Renal cortical epithelial cell (primary cell): ENCODE results near the gene C2CD4C. TPM values are rescaled to one million over a fixed set of nuclear protein-coding genes. Genes with fewer than 3 reads are reported as not detected.
"Not testable (repeated sequence)": the region's sequence is repeated elsewhere in the genome, so short reads cannot be mapped to it uniquely, and the experiment has no call there.

Experiments used
- DNase-seq: peaks from one replicate; pipeline ENCODE4 v3.0.0-alpha.2; 2011; ENCODE audit warnings: low read depth
- total RNA-seq: library from RNA; depleted of rRNA; stranded (reverse); fragments of >200 nt; gene quantifications from 2 replicates; pipeline ENCODE4 v1.2.3, GENCODE V29; 2014

Gene C2CD4C
- total RNA-seq, 1 donor from 2014 or later: 0.20 TPM

DNA sequence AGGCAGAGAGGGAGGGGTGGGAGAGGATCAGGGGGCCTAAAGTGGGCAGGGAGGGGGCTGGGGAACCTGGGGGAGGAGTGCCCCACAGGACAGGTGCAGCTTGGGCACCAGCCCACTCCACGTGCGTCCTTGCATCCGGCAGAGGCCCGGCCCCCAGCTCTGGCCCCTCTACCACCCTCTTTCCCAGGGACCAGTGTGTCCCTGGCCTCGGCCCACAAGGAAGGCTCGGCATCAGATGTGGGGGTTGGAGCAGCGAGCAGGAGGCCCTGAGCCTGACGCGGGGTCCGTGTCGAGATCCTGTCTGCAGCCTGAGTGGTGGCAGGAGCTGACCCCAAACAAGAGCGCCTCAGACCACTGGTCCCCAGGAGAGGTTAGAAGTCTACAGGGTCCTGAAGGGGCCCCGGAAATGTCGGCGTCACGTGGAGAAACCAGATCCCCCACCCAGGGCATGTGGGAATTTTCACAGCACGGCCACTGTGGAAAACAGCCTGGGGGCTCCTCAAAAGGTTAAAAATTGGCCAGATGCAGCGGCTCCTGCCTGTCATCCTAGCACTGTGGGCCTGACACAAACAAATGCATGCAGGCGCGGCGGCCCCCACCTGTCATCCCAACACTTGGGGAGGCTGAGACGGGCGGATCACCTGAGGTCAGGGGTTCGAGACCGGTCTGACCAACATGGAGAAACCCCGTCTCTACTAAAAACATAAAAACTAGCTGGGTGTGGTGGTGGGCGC is 30.4 kb upstream of the C2CD4C start:
- no peak for DNase-seq

DNA sequence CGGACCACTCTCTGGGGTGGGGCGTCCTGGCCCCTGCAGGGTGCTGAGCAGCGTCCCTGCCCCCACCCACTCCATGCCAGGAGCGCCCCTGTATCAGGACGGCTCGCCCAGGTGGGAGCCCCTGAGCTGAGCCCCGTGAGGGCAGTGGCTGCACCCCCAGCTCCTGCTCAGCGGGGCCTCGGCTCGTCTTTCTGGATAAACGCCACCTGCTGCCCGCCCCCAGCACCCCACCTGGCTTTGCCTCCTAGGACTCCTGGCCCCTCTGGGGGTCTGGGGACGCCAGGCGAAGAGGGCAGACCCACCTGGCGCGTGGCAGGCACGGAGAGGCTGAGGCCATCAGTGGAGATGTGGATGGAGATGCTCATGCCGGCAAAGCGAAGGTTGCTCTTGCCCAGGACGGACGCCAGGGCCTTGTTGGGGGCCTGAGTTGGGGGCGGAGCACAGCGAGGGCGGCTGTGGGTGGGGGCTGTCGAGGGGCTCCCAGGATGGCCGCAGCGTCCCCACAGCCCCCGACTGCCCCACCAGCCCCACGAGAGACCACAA is 29.5 kb upstream of the C2CD4C start:
- no peak for DNase-seq

DNA sequence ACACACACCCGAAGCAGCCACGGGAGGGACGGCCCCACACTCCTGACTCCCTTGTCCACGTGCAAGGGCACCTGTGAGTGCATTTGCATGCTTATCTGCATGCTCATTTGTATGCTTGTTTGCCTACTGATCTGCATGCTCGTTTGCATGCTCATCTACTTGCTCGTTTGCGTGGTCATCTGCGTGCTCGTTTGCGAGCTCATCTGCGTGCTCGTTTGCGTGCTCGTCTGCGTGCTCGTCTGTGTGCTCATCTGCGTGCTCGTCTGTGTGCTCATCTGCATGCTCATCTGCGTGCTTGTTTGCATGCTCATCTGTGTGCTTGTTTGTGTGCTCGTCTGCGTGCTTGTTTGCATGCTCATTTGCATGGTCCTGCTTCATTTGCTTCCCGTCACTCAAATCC is 28.1 kb upstream of the C2CD4C start:
- no peak for DNase-seq

DNA sequence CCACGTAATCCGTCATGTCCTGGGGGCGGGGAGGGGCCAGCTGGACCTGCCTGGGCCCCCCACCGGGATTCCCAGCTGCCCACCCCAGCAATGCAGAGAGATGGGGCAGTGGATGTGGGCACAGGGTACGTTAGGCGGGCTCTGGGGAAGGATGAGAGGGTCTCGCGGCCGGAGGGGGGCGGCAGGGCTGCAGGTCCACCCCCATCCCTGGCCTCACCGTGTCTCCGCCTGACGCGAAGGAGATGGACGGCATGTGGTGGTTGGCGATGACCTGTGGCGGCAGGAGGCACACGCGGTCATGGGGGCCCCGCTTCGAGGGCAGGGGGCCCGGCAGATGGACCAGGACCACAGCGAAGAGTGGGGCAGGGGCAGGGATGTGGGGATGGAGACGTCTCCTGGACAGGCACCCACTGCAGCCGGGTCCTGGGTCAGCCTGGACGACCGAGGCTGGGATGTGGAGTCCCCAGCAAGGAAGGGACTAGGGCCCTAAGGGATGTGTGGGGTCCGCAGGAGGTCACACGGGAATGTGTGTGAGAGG is 27.5 kb upstream of the C2CD4C start:
- no peak for DNase-seq

DNA sequence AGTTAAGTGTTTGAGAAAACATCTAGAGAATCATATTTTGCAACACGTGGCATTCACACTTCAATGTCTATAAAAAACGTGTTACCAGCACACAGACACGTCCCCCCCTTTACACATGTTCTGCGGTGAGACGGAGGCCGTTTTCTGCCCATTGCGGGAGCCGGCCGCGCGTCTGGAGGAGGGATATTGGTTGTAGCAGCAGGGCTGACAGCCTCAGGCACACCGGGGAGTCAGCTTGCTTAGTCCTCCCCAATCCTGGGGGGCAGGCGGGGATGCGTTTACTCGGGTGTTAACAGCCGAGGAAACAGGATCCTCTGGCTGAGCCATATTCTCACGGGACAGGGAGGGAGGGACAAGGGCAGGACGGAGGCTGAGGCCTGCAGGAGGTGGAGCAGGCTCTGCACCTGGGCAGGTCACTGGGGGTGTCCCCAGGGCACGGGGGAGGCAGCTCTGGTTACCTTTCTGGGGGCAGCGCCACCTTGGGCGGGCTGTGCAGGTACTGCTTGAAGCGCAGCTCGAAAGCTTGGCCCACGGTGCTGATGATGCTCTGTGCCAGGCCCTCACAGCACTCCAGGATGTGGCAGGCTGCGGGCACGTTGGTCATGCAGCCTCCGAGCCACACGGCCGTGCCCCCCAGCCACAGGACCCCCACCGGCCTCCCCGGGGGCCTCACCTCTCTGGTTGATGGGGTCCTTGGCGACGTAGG is 26.9 kb upstream of the C2CD4C start:
- DNase-seq: no peak

DNA sequence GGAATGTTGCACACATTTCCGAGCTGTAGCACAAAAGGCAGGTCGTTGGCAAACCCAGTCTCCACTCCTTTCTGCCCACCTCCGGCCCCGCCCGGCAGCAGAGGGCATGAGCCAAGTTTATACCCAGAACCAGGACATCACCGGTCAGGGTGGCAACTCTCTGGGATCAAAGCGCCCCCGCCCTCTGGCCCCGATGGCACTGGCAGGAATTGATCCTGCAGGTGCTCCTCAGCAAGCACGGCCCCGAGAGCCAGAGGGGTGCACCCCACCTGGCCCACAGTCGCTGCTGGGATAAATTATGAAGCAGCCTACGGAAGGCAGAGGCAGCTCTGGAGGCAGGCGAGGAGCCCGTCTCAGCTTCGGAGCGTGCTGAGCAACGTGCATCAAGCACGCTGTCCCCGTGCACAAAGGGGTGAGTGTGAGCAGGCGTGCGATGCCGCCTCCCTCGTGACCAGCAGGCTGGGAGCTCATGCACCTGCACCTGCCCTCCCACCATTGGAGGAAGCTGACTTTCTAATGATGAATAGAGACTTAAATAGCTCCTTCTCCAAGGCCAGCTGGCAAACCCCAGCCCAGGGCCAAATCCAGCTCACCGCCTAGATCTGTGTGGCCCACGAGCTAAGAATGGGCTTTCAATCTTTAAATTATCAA is 26.2 kb upstream of the C2CD4C start:
- DNase-seq: no peak

DNA sequence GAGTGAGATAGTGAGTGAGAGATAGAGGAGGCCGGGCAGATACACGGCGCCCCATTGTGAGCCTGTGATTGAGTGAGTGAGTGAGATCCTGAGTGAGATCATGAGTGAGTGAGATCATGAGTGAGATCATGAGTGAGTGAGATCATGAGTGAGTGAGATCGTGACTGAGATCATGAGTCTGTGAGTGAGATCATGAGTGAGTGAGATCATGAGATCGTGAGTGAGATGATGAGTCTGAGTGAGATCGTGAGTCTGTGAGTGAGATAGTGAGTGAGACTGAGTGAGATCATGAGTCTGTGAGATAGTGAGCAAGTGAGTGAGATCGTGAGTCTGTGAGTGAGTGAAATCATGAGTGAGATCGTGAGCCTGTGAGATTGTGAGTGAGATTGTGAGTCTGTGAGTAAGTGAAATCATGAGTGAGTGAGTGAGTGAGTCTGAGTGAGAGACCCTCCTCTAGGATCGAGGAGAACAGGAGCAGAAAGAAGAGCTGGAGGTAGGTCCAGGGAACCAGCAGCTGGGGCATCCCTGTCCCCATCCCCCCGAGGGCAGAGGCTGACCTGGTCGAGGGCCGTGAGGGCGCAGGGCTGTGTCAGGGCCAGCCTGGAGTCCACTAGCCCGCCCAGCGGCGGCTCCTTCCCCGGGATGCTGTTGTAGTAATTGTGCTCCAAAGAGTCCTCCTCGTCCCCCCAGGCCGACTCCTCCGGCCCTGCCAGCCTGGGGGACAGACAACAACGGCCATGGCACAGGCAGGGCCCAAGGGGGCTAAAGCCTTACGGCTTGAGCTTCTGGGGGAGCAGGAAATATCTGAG is 25.4 kb upstream of the C2CD4C start:
- no peak for DNase-seq

DNA sequence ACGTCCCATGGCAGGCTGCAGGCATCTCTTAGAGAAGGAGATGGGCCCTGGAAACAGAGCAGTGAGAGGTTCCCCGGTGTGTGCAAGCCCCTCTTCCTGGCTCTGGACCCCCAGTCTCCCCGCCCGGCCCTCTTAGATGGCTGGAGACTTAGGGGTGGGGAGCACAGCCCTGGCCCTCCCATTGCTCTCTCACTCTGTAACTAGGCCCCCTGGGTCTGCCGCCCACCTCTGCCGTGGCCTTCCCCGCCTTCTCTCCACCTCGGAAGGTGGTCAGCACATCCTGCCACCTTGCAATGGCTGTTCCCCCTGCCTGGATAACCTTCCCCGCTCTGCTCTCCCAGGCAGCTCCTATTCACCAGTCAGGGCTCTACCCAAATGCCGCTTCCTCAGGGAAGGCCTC is 21.8 kb upstream of the C2CD4C start:
- DNase-seq: no peak

DNA sequence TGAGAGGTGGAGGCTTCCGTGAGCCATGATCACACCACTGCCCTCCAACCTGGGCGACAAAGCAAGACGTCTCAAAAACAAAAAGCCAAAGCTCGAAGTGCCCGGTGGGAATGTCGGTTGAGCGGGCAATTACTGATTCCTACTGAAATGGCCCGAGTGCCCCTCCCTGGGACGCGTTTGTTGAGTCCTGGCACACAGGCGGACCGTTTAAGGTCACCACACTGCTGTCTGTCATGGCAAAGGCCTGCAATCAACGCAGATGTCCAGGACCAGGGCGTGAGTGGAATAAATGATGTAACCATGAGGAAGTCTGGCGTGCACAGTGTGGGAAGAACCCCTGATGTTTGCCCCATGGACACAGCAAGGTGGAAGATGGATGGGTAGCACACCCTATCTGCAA is 19.2 kb upstream of the C2CD4C start:
- DNase-seq: no peak

DNA sequence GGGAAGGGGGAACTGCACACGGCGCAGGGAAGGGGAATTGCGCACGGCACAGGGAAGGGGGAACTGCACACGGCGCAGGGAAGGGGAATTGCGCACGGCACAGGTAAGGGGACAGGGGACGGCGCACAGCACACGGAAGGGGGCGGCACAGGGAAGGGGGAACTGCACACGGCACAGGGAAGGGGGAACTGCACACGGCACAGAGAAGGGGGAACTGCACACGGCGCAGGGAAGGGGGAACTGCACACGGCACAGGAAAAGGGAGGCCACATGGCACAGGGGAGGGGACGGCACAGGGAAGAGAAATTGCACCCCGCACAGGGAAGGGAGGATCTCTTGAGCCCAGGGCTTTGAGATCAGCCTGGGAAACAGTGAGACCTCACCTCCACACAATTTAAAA is 18.7 kb upstream of the C2CD4C start:
- not testable (repeated sequence) for DNase-seq

DNA sequence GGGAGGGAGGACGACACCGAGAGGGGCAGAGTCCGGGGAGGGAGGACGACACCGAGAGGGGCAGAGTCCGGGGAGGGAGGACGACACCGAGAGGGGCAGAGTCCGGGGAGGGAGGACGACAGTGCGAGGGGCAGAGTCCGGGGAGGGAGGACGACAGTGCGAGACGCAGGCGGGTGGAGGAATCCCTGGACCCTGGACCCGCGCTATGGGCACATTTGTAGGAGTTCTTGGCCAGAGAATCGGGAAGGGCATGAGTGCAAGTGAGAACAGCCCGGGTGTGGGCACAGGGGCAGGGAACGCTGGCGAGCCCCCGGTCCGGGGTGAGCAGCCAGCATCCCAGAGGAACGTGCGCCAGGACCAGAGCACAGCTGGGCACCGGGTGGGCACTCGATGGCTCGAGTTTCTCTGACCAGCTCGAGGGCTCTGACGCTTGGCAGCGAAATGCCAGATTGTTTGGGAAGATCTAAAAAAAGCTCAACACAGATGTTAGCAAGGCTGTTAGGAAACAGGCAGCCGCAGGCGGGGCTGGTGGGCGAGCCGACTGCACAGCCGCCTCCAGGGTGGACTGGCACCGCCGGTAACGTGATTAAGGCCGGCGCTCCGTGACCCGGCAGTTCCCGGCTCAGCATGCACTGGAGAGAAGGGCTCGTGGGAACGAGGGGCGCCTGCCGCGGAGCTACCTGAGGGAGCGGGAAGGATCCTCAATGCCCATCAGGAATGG is 17.9 kb upstream of the C2CD4C start:
- DNase-seq: no peak

DNA sequence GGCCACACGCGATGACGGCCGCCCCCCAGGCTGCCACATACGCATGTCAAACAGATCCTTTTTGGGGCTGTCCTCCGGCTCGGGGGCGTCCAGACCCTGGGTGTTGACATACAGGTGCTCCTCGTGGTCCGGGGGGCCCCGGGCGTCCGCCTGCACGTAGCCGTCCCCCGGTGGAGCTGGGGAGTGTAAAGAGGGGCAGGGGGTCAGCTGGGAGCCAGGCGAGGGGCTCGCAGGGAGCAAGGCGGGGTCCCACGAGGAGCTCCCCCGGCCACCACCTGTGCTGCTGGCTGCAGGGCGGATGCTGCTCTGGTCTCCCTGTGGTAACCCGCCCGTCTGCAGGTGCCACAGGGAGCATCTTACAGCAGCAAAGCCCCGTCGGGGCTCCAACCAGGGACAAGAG is 16.1 kb upstream of the C2CD4C start:
- DNase-seq: no peak

DNA sequence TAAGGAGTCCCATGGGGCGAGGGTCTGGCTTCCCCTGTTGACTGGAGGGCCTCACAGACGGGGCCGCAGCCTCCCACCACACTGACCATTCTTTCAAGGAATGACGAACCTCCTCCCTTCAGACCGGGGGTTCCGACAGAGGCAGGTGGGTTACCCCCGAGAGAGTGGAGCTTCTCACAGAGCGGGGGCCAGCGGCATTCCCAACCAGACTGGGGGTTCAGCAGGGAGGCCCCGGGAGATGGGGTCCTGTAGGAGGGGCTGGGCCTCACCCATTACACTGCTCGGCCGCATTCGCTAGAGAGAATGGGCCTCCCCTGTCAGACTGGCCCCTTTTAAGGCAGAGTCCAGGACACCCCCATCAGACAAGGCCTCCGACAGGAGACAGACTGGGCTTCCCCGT is 15.6 kb upstream of the C2CD4C start:
- DNase-seq: no peak

DNA sequence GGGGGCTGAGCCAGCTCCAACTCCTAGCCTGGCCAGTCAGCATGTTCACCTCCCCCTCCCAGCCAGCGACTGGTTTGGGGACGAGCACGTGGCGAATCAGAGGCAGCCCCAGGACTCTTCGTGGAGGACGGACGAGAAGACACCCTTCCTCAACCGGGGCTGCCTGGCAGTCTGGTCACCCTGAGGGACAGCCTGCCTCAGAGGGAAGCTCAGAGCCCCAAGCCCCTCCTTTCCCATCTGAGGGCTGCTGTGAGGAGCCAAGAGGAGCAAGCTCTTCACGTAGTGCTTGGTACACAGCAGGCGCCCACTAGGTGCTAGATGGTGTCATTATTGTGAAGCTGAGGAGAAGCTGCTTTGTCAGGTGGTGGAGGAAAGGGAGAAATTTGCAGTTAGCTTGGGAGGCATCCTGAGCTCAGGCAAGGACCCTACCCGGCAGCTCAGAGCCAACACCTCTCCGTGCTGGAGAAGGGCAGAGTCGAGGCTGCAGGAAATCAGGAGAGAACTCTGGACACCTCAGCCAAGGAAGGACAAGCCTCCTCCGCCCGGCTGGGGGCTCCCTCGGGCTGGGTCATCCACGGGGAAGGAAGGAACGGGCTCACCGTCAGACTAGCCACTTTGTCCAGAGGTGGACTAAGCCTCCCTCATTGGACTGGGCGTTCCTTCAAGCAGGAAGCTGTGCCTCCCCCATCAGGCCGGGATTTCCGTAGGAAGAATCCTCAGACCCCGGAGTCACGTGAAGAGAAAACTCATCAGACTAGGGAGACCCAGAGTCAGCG is 14.9 kb upstream of the C2CD4C start:
- no peak for DNase-seq

DNA sequence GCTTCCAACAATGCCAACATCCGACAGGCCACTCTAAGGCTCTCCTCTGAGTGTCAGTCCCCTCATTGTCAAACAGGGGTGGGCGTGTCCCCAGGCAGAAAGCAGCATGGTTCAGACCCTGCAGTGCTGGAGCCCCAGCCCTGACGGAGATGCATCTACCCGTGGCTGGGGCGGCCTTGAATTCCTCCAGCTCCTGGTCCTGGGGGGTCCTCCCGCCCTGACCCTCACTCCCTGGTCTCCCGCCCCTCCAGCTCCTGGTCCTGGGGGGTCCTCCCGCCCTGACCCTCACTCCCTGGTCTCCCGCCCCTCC is 13.9 kb upstream of the C2CD4C start:
- not testable (repeated sequence) for DNase-seq

DNA sequence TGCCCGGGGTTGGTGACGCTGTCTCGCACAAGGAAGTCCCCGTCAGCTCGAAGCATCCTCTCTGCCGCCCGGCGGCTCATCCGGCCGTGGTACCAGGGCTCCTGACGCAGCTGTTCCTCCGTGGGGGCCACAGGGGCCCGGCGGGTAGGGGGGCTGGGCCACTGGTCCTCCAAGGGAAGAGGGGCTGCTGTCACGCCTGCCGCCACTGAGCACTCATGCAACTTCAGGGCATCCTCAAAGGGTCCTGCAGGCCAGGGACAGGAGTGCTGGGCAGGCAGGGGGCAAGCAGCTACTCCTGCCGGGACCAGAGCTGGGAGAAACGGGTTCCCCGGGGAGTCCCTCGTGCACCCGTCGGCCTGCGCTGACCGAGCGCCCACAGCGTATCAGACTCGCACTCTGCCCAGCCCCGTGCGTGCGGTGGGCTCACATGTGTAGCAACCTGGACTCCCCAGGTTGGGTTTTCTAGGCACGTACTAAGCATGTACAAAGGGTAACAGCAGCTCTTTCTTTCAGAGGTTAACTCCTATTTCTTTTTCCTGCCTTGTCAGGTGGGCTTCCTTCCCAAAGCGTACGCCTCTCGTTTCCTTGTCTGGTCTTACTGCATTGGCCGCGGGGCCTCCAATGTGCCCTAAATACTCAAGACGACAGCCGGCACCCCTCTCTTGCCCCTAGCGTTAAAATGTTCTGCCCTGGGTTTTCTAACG is 13.4 kb upstream of the C2CD4C start:
- DNase-seq: no peak

DNA sequence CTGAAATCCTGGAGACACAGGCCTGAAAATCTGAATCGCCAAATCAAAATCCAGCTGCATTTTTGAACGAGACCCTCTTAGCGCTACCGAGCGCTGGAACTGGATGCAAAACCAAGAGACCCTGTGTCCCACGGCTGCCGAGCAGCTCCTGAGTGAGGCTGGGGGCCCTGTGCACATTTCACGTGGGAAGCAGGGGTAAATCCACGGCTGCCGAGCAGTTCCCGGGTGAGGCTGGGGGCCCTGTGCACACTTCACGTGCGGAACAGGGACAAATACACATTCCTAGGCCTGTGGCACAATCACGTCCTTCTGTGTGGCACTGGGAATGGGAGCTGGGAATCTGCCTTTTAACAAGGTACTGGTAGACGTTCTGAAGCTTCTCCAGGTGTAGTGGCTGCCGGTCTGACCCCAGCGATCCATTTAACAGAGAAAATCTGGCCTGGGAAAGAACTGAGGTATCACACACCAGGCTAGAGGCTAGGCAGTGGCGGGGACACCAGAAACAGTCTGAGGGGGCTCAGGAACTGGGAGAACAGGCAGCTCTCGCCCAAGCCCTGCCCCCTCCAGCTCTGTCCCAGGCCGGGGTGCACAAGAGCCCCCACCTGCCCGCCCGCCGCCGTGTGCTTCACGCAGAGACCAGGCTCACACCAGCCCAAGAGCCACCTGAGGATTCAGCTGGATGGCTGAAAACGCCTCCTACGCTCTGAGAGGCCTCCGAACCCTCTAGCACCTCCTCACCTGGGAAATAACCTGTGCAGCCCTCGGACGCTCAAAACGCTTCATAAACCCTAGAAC is 11.0 kb upstream of the C2CD4C start:
- DNase-seq: no peak

DNA sequence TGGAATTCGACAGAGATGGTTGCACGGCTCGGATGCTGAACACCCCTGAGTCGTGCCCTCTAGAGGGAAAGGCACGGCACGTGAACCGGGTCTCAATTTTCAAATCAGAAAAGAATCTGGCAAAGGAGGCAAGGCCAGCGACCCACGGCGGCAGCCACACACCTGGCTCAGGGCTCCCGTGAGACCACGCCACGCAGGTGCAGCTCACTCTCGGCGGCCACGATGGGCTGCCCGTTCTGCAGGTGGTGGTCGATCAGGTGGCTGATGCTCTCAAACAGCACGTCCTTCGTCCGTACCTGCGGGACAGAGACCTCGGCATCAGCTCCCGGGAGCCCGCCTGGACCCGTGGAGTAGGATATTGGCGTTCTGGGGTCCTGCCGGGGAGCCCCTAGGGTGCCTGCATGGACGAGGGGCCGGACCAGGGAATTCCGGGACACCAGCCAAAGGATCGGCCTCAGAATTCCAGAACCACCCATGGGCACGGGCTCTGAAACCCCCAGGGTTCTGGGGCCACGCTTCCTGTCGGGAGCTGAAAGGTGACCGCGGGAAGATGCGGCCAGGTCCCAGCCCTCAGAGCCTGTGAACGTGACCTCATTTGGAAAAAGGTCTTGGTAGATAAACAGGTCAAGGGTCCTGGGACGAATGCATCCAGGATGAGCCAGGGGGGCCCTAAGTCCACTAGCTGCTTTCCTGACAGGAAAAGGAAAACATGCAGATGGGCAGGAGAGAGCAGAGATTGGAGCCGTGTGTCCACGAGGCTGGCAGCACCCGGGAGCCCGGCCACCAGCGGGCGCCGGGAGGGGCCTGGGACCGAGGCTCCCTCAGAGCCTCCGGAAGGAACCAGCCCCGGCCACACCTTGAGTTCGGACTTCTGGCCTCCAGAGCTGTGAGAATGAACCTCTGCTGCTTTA is 10.1 kb upstream of the C2CD4C start:
- DNase-seq: no peak
